Glutamatergic neuron (in vitro differentiated cells): ENCODE results near the gene ATF3. TPM values are rescaled to one million over a fixed set of nuclear protein-coding genes. Genes with fewer than 3 reads are reported as not detected.

Experiments
- DNase-seq: peaks from one replicate; pipeline ENCODE4 v3.0.0; 2022
- H3K27ac Mint-ChIP-seq: one replicate; pipeline ENCODE4 v1.8.0; 2020; ENCODE audit warnings: mild to moderate bottlenecking, mixed read lengths, inconsistent platforms; ENCODE audit not compliant: unreplicated experiment
- H3K27me3 Mint-ChIP-seq: one replicate; pipeline ENCODE4 v1.8.0; 2020; ENCODE audit warnings: mild to moderate bottlenecking, moderate library complexity, mixed read lengths, inconsistent platforms; ENCODE audit not compliant: unreplicated experiment
- H3K36me3 Mint-ChIP-seq: one replicate; pipeline ENCODE4 v1.8.0; 2020; ENCODE audit warnings: mild to moderate bottlenecking, mixed read lengths, inconsistent platforms; ENCODE audit not compliant: unreplicated experiment
- H3K4me1 Mint-ChIP-seq: one replicate; pipeline ENCODE4 v1.8.0; 2020; ENCODE audit warnings: mild to moderate bottlenecking, low read depth, mixed read lengths, inconsistent platforms; ENCODE audit not compliant: unreplicated experiment
- H3K4me3 Mint-ChIP-seq: one replicate; pipeline ENCODE4 v1.8.0; 2020; ENCODE audit warnings: mild to moderate bottlenecking, mixed read lengths, inconsistent platforms; ENCODE audit not compliant: unreplicated experiment
- H3K9me3 Mint-ChIP-seq: one replicate; pipeline ENCODE4 v1.8.0; 2020; ENCODE audit warnings: mild to moderate bottlenecking, moderate library complexity, mixed read lengths, inconsistent platforms; ENCODE audit not compliant: unreplicated experiment
- CTCF ChIP-seq: fragments of 200-600 bp; sonication (generic); IDR thresholded peaks from one replicate; pipeline ENCODE4 v1.5.0; 2021; ENCODE audit not compliant: partially characterized antibody, unreplicated experiment
- total RNA-seq: library from RNA; stranded (reverse); fragmentation: NEBNext Ultra II Directional; extraction: Animal tissue kit (Norgen Biotek cat#: 25700); gene quantifications from one replicate; pipeline ENCODE4 v1.2.1, GENCODE V29; 2021; ENCODE audit not compliant: unreplicated experiment

Gene ATF3
- total RNA-seq, 1 donor from 2014 or later: 35.3 TPM

GRCh38 chr1:212612041-212612961 lies 3.7 kb downstream of the ATF3 start:
- no peak for TF ChIP-seq CTCF
- H3K4me1 Mint-ChIP-seq: peaks cover 18% of the 10 kb centered on the region

GRCh38 chr1:212613440-212614335 lies 5.1 kb downstream of the ATF3 start:
- Mint-ChIP-seq H3K4me1 (peaks cover 18% of the 10 kb centered on the region), H3K4me3 (no peak overlapping the region), H3K36me3 (peaks cover 11% of the 10 kb centered on the region), H3K27ac (no peak overlapping the region), H3K27me3 (peaks cover 11% of the 10 kb centered on the region), H3K9me3 (peaks cover 6% of the 10 kb centered on the region)
- no peak for DNase-seq
- no peak for TF ChIP-seq CTCF

More at GRCh38 chr1:212612041-212612961, 3.7 kb downstream of the ATF3 start:
- Mint-ChIP-seq H3K4me3 (no peak overlapping the region), H3K36me3 (peaks cover 11% of the 10 kb centered on the region), H3K9me3 (peaks cover 10% of the 10 kb centered on the region), H3K27me3 (peaks cover 16% of the 10 kb centered on the region), H3K27ac (no peak overlapping the region)
- DNase-seq: no peak

DNA sequence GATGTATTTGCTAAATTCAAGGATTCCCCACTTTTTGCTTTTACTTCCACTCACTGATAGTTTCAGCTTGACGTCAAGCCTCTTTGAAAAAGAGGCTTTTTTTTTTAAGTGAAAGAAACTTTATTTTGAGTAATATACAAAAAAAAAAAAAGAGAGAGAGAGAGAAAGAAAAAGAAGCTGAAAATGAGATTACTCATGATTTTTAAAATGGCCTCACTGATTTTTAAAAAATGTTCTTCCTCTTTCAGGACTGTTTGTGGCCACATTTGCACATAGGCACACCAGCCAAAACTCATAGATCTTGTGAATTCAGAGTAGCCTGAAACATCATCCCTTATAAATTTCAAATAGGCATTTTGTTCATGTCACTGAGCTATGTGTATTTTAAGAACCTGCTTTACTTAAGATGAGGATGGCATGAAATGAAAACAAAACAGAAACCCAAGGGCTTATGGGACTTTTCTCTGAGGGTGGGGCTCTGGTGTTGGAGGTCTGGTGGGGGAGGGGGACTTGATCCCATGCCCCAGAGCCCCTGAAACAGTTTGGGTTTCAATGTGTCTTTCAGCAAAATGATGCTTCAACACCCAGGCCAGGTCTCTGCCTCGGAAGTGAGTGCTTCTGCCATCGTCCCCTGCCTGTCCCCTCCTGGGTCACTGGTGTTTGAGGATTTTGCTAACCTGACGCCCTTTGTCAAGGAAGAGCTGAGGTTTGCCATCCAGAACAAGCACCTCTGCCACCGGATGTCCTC lies 6.1 kb downstream of the ATF3 start:
- TF ChIP-seq CTCF: no peak
- no peak for DNase-seq
- peaks cover 18% of the 10 kb centered on the region for H3K4me1 Mint-ChIP-seq
- H3K9me3 Mint-ChIP-seq: peaks cover 6% of the 10 kb centered on the region
- H3K27me3 Mint-ChIP-seq: peaks cover 11% of the 10 kb centered on the region
- H3K4me3 Mint-ChIP-seq: no peak overlapping the region
- H3K27ac Mint-ChIP-seq: no peak overlapping the region
- peaks cover 16% of the 10 kb centered on the region for H3K36me3 Mint-ChIP-seq

DNA sequence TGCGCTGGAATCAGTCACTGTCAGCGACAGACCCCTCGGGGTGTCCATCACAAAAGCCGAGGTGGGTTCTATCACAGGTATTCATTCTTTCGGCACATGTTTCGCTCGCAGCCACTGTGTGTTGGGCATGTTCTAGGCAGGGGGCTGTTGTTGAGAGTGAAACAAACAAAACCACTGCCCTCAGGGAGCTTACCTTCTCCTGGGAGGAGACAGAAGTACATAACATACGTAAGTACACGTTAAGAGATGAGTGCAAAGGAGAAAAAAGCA lies 6.6 kb downstream of the ATF3 start:
- H3K4me3 Mint-ChIP-seq: no peak overlapping the region
- no peak for DNase-seq
- H3K27ac Mint-ChIP-seq: no peak overlapping the region
- peaks cover 6% of the 10 kb centered on the region for H3K27me3 Mint-ChIP-seq
- peaks cover 16% of the 10 kb centered on the region for H3K4me1 Mint-ChIP-seq
- peaks cover 16% of the 10 kb centered on the region for H3K36me3 Mint-ChIP-seq
- H3K9me3 Mint-ChIP-seq: peaks cover 2% of the 10 kb centered on the region
- TF ChIP-seq CTCF: no peak
